HL-60 (cell line): Measurements from ENCODE around the gene PTPRN.

Experiments used
- DNase-seq, 2 experiments: peaks; one replicate each; pipeline ENCODE4 v3.0.0-alpha.2; 2010 to 2020; ENCODE audit warnings: low read depth in 1 of 2, low spot score in 1 of 2
- H3K27ac ChIP-seq: fragments of 250-450 bp; sonication (Bioruptor Pico); replicated peaks from 2 replicates; pipeline ENCODE4 v1.5.1; 2020; ENCODE audit warnings: mild to moderate bottlenecking, moderate library complexity
- H3K27me3 ChIP-seq: fragments of 250-450 bp; sonication (Bioruptor Pico); 2 replicates; pipeline ENCODE4 v1.5.1; 2021; ENCODE audit warnings: mild to moderate bottlenecking, moderate library complexity; ENCODE audit not compliant: insufficient read depth, poor library complexity, severe bottlenecking
- H3K4me3 ChIP-seq: replicated peaks from 2 replicates; pipeline ENCODE4 v1.5.1; 2011; ENCODE audit warnings: mild to moderate bottlenecking, control low read depth, low read length; ENCODE audit not compliant: insufficient read depth
- GABPA ChIP-seq: IDR thresholded peaks from 2 replicates; pipeline ENCODE4 v1.6.1; 2012; ENCODE audit warnings: low read depth
- POLR2AphosphoS5 ChIP-seq: IDR thresholded peaks from 2 replicates; pipeline ENCODE4 v1.6.1; 2012; ENCODE audit warnings: low read depth
- SPI1 ChIP-seq: IDR thresholded peaks from 2 replicates; pipeline ENCODE4 v1.6.1; 2012; ENCODE audit warnings: low read depth, mild to moderate bottlenecking, borderline replicate concordance
- TF ChIP-seq, protein P1 (sequence below): IDR thresholded peaks from 2 replicates; pipeline ENCODE4 v1.6.1; 2012; ENCODE audit warnings: low read depth; ENCODE audit not compliant: insufficient replicate concordance
- TF ChIP-seq, protein P2 (sequence below): IDR thresholded peaks from one replicate; pipeline ENCODE4 v1.5.1; 2011; ENCODE audit warnings: low read length, control low read depth, inconsistent platforms; ENCODE audit not compliant: insufficient read depth

Gene PTPRN

DNA sequence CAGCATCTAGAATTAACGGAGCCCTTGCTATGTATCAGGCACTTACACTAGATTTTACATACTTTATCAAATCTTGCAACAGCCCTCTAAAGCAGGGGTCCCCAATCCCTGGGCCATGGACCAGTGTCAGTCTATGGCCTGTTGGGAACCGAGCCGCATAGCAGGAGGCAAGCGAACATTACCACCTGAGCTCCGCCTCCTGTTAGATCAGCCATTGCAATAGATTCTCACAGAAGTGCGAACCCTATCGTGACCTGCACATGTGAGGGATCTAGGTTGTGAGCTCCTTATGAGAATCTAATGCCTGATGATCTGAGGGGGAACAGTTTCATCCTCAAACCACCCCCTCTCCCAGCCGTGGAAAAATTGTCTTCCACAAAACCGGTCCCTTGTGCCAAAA lies 16.6 kb downstream of the PTPRN start:
- peaks cover 13% of the 10 kb centered on the region for H3K27me3 ChIP-seq
- H3K27ac ChIP-seq, result no peak overlapping the region
- TF ChIP-seq POLR2AphosphoS5 (no peak), SPI1 (no peak)
- TF ChIP-seq, protein P1, sequence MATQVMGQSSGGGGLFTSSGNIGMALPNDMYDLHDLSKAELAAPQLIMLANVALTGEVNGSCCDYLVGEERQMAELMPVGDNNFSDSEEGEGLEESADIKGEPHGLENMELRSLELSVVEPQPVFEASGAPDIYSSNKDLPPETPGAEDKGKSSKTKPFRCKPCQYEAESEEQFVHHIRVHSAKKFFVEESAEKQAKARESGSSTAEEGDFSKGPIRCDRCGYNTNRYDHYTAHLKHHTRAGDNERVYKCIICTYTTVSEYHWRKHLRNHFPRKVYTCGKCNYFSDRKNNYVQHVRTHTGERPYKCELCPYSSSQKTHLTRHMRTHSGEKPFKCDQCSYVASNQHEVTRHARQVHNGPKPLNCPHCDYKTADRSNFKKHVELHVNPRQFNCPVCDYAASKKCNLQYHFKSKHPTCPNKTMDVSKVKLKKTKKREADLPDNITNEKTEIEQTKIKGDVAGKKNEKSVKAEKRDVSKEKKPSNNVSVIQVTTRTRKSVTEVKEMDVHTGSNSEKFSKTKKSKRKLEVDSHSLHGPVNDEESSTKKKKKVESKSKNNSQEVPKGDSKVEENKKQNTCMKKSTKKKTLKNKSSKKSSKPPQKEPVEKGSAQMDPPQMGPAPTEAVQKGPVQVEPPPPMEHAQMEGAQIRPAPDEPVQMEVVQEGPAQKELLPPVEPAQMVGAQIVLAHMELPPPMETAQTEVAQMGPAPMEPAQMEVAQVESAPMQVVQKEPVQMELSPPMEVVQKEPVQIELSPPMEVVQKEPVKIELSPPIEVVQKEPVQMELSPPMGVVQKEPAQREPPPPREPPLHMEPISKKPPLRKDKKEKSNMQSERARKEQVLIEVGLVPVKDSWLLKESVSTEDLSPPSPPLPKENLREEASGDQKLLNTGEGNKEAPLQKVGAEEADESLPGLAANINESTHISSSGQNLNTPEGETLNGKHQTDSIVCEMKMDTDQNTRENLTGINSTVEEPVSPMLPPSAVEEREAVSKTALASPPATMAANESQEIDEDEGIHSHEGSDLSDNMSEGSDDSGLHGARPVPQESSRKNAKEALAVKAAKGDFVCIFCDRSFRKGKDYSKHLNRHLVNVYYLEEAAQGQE, result no peak
- TF ChIP-seq, protein P2, sequence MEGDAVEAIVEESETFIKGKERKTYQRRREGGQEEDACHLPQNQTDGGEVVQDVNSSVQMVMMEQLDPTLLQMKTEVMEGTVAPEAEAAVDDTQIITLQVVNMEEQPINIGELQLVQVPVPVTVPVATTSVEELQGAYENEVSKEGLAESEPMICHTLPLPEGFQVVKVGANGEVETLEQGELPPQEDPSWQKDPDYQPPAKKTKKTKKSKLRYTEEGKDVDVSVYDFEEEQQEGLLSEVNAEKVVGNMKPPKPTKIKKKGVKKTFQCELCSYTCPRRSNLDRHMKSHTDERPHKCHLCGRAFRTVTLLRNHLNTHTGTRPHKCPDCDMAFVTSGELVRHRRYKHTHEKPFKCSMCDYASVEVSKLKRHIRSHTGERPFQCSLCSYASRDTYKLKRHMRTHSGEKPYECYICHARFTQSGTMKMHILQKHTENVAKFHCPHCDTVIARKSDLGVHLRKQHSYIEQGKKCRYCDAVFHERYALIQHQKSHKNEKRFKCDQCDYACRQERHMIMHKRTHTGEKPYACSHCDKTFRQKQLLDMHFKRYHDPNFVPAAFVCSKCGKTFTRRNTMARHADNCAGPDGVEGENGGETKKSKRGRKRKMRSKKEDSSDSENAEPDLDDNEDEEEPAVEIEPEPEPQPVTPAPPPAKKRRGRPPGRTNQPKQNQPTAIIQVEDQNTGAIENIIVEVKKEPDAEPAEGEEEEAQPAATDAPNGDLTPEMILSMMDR, result no peak
- H3K4me3 ChIP-seq, result no peak overlapping the region
- no peak for DNase-seq

DNA sequence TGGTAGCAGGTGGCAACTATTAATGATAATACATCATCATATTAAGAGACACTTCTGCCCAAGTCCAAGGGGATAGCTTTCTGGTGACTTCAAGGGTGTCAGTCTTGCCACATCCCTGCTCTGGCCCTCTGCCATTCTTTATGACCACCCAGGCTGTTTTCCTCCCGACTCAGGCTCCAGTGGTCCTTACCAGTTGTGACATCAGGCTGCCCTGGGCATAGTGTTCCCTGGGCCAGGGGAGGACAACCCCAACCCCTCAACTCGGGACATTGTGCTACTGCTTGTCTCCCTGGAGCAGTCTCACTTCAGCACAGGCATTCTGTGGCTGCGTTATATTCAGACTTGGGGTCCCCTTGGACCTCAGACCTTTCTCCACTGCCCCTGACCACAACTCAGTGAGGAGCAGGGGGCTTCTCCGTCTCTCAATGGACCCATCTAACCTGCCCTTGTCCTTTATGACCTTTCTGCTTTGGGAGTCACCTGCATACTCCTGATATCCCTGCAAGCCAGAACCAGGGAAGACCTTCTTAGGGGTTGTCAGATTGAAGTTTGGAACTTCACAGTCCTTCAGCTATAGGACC lies 17.2 kb downstream of the PTPRN start:
- TF ChIP-seq POLR2AphosphoS5 (no peak), GABPA (no peak), SPI1 (no peak)
- TF ChIP-seq, protein P1, result no peak
- TF ChIP-seq, protein P2, result no peak
- H3K27me3 ChIP-seq, result peaks cover 13% of the 10 kb centered on the region
- H3K4me3 ChIP-seq, result no peak overlapping the region
- no peak overlapping the region for H3K27ac ChIP-seq
- no peak for DNase-seq

DNA sequence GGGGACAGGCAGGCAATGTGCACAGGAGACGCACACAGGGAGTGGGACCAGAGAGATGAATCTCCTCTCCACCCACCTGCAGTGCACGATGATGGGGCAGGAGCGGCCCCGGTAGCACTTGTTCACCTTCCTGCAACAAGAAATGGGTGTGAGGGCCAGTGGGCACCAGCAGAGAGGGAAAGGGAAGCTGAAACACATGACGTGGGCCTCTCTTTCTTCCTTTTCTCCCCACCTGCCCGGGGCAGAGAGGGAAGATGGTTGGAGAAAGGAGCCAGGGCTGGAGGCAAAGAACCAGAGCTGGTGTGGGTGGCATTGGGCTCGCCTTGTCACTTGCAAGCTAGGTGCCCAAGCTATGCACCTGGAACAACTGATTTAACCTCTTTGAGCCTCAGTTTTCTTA lies 17.8 kb downstream of the PTPRN start:
- DNase-seq, result no peak
- peaks cover 13% of the 10 kb centered on the region for H3K27me3 ChIP-seq
- no peak overlapping the region for H3K27ac ChIP-seq
- TF ChIP-seq GABPA (no peak), SPI1 (no peak), POLR2AphosphoS5 (no peak)
- TF ChIP-seq, protein P2, result no peak
- TF ChIP-seq, protein P1, result no peak
- H3K4me3 ChIP-seq, result no peak overlapping the region
